Fibroblast of skin of right biceps (primary cell): ENCODE data around the gene PPL.
"Not testable (repeated sequence)": the region's sequence is repeated elsewhere in the genome, so short reads cannot be mapped to it uniquely, and the experiment has no call there.

Experiments
- DNase-seq: peaks from one replicate; pipeline ENCODE4 v3.0.0-alpha.2; 2013

Gene PPL

DNA sequence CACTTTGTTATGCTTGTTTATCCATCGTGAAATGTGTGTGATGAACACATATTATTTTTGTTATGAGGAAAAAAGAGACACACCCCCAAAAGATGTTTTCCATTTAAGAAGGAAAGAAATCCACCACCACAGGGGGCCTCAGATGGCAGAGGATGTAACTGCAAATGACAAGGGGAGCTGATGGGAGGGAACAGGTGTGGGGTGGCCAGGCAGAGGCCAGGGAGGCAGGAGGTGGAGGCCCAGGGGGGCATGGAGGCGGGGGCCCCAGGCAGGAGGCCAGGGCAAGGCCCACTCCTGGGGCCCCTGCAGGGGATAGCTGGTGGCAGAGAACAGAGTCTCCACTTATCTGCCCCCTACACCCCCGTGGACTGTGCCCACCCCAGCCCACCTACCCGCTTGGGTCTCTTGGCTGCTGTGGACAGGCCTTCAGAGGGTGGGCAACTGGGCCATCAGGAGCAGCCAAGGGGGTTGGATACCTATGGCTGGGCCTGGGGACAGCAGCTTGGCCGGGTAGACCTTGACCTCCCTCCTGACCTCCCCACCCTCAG lies 28.0 kb downstream of the PPL start:
- DNase-seq: no peak

DNA sequence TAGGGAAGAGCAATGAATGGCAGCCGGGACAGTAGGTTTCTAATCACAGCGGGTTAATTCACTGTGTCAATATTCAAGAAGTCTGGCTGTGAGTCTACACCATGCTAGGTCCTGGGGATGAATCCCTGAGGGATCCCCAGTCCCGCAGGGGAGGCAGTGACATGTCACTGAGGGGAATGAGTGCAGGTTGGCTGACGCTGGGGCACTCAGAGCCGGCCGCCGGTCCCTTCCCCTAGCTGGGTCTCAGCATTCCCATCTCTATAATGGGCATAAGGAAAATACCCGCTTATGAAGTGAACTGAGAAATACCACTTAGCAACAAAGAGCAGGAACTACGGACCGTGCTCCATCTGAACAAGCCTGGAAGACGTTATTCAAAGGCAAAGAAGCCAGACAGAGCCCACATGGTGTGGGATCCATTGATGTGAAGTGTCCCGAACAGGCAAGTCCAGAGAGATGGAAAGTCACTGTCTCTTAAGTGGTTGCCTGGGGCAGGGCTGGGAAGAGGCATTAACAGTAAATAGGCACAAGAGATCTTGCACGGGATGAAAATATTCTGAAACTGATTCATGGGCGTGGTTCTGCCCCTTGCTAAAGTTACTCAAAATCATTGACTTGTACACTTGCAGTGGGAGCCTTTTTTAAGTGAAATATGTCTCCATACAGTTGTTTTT lies 31.9 kb downstream of the PPL start:
- DNase-seq: no peak

DNA sequence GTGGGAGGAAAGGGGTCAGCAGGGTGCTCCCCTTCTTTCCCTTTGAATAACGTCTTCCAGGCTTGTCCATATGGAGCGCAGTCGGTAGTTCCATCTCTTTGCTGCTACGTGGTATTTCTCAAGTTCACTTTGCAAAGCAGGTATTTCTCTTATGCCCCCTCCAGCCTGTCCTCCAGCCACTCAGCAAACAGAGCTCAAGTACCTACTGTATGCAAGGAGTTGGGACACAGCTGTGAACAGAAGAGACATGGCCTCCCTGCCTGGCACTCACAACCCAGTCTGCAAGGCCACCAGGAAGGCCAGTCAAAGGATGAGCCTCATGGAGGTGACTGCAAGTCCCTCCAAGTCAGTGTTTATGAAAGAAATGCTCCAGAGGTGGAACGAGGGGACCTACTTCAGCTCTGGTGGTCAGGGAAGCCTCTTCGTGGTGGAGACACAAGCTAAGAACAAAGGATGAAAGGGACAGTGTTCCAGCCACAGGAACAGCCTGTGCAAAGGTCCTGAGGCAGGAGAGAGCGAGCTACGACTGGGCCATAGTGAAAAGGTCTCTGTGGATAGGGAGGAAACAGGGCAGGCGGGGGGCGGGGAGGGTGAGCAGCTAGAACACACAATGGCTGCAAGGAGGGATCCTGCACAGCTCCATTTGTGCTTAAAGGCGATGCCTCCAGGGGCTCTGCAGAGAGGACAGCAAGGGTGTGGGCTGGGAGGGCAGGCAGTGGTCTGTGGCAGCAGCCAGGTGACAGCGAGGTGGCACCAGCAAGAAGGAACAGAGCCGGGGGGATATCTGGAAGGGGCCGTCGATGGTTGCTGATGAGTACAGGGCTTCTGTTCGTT lies 32.6 kb downstream of the PPL start:
- DNase-seq: no peak

DNA sequence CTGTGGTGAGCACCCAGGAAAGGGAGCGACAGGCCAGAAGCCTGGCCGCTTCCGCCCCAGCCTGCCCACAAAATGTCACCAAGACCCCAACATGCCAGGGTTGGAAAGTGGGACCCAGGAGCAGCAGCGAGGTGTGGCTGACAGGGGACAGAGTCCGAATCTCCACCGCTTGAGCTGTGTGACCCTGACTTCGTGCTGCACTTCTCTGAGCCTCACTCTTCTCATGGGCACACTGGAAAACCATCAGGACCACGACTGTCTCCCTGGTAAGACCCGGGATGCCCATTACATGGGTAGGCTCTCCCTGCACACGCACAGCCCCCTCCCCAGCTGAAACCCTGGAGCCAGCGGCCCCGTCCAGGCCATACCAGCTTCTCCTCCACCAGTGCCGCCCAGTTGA lies 34.9 kb downstream of the PPL start:
- no peak for DNase-seq

DNA sequence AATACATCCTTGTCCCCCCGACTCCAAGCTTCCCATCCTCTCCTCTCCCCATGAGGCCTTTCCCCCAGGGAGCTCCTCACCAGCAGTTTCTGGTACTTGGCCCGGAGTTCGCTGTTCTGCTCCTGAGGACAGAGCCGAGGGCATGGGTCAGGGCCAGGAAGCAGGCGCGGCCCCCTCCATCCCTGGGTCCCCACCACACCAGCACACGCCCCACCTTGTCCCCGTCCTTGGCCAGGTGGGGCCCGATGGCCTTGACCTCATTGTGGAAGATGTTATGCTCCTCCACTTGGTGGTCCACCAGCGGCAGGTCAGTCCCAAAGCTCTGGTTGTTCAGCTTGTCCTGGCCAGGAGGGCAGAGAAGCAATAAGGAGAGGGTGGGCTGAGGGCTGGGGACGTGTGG lies 36.2 kb downstream of the PPL start:
- DNase-seq: no peak

DNA sequence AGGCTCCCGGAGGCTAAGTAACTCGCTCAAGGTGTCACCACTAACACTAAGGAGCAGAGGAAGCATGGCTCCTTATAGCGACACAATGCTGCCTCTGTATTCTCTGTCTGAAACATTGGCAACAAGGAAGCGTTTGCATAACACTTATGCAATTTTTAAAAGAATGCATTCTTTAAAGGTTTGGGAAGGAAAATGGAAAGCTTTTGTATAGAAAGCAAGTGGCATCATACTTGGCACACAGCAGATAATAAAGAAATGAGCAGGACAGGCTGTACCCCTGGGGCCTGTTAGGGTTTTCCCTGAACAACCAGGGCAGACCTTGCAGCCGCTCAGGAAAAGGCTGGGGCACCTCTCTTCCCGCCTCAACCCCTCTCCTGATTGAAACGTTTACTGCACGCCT lies 36.9 kb downstream of the PPL start:
- no peak for DNase-seq

DNA sequence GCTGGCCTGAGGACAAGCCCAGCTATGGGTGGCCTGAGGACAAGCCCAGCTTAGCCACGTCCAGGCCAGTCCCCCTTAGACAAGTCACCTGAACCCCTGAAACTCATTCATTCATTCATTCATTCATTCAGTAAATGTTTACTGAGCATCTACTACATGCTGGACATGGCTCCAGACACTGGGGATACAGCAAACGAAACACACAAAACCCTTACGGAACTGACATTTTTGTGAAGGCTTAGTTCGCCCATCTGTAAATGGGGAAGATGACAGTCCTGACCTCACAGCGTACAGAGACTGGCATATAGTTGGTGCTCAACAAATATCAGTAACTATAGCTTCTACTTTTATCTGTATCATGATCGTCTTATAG lies 37.5 kb downstream of the PPL start:
- no peak for DNase-seq

DNA sequence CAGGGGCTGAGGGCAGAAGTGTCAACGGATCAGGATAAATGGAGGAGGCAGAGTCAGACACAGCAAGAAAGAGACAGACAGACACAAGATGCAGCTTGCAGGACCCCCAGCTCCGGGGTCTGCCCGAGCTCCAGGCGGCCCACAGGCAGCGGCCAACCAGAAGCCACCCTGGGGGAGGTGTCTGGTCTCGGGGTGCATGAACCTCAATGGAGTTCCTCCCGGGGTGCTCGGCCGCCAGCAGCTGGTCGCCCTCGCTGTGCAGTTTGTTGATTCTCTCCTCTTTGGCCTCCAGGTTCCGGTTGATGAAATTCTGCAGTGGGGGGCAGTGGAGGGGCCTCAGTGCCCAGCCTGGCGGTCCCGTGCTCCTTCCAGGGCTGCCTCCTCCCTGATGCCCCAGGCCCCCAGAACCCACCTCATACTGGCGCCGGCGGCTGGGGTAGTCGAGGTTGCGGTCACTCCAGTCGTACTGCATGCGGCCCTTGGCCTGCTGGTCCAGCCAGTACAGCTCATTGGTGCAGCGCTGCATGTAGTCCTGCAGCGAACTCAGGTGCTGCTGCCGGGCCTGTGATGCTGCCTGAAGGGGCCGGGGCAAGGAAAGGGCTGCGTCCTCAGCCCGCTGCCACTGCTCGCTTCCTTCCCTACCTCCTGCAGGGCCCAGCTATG lies 38.0 kb downstream of the PPL start:
- no peak for DNase-seq

DNA sequence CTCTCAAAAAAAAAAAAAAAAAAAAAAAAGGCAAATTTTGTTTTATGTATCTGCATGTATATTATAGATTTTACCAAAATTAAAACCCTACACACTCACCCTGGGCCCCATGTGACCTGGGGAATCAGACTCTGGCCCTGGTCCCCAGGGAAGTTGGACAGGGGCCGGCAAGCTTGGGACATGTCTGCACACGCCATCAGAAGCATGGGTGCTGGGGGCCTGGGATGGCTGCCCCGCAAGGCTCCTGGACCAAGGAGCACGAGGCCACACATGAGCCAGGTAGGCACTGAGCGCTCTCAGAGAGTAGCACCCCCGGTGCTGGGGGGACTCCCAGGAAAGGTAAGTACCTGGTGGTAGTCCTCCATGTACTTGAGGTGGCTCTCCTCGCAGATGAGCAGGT lies 39.6 kb downstream of the PPL start:
- no peak for DNase-seq

DNA sequence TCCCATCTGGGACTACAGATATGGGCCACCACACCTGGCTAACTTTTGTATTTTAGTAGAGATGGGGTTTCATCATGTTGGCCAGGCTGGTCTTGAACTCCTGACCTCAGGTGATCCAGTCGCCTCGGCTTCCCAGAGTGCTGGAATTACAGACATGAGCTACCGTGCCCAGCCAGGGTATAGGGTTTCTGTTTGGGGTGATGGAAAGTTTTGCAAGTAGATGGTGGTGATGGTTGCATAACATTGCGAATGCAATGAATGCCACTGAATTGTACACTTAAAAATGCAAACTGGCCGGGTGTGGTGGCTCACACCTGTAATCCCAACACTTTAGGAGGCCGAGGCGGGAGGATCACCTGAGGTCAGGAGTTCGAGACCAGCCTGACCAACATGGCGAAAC lies 40.2 kb downstream of the PPL start:
- DNase-seq: not testable (repeated sequence)

DNA sequence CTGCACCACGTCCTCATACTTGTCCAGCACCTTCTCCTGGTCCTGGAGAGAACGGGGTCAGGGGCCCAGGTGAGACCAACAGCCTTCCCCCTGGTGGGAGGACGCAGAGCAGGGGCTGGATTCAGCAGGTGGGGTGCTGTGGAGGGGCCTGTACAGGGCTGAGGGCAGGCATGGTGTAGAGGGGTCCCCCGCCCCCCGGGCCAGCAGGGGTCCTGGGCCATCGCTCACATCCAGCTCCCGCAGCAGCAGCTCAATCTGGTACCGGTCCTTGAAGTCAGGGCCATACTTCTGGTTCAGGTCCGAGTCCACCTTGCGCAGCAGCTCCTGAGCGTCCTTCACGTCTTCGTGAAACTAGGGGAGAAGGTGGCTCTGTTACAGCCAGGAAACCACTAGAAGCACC lies 41.6 kb downstream of the PPL start:
- no peak for DNase-seq

DNA sequence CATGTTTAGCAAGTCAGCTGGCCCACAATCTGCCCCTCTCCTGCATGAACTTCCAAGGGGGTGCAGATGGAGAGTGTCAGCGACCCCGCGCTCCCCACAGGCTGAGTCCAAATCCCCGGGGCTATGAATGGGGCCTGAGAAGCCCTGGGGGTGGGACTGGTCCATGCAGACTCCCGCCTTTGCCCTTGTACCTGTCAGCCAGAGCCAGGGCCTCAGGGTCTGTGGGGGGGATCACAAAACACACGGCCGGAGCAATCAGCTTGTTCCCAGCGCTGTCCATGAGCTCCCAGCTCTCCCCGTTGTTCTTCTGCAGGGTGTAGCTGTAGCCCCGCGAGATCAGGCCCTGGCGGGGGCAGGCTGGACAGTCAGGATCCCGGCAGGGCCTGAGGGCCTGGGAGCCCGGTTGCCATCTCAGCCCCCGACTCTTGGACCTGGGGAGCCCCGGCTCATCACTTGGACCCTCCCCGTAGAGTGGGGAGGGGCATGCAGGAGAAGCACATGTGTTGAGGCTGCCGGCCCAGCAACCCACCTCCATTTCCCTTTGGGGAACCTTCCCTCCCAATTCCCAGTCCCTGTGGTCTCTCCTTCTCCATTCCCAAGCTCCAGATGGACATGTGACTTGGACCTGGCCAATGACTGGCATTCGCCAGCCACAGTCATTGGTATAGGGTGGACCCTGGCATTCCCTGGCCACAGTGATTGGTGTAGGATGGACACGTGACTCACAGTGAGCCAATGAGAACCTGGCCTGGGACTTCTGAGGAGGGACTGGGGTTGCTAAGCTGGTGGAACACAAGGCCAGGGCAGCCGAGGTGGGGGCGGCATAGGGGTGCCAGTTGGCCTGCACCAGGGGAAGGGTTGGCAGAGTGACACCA lies 42.4 kb downstream of the PPL start:
- DNase-seq: no peak

DNA sequence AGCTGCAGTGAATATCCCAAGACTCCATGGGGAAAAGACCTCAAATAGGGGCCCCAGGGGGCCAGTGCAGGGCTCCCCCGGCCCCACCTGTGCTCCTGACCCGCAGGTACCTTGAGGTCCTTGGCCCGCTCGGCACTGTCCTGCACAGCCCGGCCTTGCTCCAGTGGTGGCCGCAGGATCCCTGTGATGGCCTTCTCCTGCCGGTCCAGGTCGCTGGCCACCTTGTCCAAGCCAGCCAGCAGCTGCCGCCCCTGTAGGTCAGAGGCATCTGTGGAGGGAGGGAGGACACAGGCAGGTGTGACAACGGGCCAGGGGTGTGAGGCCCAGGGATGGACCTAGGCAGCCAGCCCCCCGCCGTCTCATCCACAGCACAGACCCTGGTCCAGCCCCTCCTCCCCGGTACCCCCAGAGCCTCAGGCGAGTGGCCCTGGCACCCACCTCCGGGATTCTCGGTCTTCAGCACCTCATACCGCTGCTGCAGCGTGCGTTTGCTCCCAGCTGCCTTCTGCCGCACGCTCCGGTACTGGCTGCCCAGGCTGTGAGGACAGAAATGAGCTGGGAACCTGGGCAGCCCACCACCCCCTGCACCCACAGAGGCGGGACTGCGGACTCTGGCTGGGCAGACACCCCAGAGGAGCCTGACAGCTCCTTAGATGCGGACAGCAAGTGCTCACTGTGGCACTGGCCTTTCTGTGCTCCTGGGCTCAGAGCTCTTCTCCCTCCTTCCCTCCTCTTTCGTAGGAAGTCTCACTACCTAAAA lies 43.7 kb downstream of the PPL start:
- DNase-seq: no peak

DNA sequence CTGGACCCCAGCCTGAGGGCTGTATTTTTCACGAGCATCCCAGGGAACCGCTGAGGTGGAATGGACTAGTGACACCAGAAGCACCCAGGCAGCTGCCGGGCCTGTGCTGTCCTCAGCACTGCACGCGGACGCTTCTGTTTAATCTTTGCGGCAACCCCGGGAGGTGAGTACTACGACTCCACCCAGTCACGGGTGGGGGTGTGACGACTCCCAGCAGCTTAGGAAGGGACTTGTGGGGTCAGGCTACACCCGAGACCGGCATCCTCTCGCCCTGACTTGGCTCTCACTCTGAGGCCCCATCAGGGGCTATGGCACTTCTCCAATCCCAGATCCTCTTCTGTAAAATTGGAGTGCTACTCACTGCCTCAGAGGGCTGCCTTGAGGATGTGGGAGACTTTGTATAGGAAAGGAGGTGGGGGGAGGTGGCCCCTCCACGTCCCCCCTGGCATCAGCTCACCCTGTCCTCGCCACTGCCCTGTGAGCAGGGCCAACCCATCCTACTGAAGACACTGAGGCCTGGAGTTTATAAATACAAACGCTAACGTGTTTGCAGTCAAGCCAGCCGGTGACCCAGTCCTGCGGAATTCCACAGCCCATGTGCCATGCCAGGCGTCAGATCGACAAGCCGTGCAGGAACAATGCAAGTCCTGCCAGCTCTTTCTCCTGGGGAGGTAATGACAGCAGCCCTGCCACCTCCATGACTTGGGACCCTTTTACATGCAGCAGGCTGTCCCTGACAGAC lies 44.4 kb downstream of the PPL start:
- DNase-seq: peak; percentile 42

DNA sequence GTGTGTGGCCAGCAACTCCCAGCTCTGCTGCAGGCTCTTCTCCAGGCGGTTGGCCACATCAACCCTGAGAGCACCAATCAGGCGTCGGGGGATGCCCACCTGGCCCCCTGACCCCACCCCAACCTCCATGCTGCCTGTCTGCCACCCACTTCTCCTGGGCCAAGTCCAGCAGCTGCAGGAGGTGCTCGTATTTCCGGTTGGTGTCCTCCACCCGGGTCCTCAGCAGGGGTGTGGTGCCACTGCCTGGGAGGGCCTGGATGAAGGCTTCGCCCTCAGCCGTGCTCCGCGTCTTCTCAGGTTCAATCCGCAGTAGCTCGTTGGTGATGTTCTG lies 45.1 kb downstream of the PPL start:
- peak; percentile 9 for DNase-seq

DNA sequence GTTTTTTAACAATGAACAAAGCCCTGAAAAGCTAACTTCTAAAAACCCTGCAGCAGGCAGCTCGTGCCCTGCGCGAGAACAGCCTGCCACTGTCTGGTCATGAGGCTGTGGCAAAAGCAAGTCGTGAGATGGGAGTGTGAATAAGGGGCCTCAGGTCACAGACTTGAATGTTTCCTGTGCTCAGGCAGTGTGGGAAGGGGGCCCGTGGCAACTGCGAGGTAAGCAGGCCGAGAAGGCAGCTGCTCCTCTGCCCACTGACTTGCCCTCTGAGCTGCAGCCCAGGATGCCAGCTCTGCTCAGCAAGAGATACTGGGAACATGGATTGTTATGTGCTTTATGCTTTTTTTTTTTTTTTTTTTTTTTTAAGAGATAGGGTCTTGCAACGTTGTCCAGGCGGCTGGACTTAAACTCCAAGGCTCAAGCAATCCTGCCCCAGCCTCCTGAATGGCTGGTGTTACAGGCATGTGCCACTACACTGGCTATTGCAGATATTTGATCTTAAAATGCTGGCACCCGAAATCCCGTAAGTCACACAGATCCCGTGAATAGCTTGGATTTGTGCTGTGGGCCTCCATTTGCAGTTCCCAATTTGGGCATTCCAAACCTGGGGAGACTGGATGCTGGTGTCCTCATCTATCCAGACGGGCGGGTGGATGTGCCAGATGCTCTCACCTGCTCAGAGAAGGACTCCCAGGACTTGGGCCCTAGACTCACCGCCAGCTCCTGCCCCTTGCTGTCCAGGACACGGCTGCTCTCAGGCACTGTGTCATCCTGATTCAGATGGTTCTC lies 45.7 kb downstream of the PPL start:
- no peak for DNase-seq

DNA sequence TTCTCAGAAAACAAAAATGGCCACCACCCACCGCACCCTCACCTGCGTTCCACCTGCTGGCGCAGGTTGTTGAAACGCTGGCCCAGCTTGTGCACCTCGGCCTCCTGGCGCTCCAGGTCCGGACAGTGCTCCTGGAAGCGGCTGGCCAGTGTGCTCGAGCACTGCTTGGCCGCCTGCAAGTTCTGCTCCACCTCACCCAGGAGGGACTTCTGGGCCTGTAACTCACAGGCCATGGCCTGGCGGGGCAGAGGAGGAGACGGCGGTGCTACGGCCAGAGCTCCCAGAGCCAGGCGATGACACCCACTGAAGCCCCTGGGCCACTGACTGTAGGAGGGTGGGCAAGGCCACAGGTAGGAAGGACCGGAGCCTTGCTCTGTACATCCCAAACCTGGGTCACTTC lies 46.3 kb downstream of the PPL start:
- no peak for DNase-seq

DNA sequence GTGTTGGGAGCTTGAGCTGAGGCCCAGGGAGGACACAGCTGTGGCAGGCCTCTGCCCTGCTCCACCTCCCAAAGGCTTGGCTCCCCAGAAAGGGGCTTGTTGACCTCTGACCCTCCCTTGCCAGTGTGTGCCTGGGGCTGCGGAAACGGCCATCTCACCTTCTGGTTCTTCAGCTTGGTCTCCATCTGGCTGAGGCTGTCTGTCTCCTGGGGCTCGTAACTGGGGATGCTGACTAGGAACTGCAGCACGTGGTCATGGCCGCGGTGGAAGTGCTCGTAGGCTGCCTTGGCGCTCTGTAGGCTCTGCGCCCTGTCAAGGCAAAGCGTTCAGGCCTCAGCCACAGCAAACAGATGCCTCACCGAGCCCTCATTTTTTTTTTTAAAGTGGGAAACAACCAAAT lies 46.9 kb downstream of the PPL start:
- no peak for DNase-seq

DNA sequence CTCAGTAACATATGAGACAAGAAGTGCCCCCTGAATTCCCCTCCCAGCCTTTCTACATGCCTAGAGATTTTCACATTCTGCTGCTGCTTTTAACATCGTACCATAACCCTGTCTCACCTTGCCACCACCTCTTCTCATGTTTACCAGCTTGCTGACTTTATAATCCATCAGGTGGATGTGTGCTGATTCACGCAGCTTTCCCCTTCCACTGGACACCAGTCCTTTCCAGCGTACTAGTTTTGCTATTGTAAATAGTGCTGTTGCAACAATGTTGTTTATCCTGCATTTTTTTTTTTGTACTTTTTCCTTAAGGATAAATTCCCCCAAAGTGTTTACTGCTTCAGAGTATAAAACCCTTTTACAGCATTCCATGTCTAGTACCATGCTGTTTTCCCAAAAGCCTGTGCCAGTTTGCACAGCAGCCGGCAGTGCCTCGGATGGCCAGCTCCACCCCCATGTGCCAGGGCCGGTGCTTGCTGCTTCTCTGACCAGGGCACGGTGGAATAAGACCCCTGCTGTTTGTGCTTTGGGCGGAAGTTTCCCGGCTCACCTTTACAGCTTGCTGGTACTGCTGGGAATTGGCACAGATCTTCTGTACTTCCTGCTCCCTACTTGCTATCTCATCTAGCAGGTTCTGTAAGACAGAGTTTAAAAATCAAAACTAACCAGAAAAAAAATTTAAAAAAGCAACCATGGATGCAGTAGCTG lies 48.4 kb downstream of the PPL start:
- no peak for DNase-seq

DNA sequence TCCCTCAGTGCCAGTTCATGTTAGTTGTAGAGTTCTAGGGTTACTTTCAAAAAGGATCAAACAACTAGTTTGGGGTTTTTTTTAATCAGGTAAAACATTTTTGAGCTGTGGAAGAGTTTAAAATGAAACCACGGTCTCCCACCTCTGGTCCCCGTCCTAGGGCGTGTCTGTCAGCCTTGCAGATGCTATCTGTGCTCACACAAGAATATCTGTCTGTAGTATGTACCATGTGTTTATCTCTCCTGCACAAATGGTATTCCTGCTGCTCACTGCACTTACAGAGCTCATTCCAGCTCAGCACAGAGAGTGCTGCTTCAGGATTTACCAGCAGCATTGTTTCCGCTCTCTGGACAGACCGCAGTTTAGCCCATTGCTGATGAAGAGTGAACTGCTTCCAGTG lies 50.8 kb downstream of the PPL start:
- DNase-seq: no peak
